Neural progenitor cell (in vitro differentiated cells): ENCODE results near the gene IL21R.

Source experiments
- EZH2 ChIP-seq: fragments of 200-600 bp; sonication (generic); IDR thresholded peaks from 2 replicates; pipeline ENCODE4 v1.6.1; 2017; ENCODE audit warnings: antibody characterized with exemption, mild to moderate bottlenecking, moderate library complexity
- EZH2phosphoT487 ChIP-seq: fragments of 200-600 bp; sonication (generic); IDR thresholded peaks from 2 replicates; pipeline ENCODE4 v1.6.1; 2017; ENCODE audit warnings: antibody characterized with exemption
- TF ChIP-seq, protein P1 (sequence below): fragments of 200-600 bp; sonication (generic); IDR thresholded peaks from 2 replicates; pipeline ENCODE4 v1.5.1; 2017; ENCODE audit warnings: antibody characterized with exemption, mild to moderate bottlenecking

GRCh38 chr16:27401768-27402568, at the start of gene IL21R:
- TF ChIP-seq, protein P1, sequence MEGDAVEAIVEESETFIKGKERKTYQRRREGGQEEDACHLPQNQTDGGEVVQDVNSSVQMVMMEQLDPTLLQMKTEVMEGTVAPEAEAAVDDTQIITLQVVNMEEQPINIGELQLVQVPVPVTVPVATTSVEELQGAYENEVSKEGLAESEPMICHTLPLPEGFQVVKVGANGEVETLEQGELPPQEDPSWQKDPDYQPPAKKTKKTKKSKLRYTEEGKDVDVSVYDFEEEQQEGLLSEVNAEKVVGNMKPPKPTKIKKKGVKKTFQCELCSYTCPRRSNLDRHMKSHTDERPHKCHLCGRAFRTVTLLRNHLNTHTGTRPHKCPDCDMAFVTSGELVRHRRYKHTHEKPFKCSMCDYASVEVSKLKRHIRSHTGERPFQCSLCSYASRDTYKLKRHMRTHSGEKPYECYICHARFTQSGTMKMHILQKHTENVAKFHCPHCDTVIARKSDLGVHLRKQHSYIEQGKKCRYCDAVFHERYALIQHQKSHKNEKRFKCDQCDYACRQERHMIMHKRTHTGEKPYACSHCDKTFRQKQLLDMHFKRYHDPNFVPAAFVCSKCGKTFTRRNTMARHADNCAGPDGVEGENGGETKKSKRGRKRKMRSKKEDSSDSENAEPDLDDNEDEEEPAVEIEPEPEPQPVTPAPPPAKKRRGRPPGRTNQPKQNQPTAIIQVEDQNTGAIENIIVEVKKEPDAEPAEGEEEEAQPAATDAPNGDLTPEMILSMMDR, result no peak
- no peak for TF ChIP-seq EZH2
- TF ChIP-seq EZH2phosphoT487, result no peak
